GM18907 (cell line): ENCODE results near the gene FYN.

Experiments
- ATAC-seq: cut with Tn5 transposase; IDR thresholded peaks from one replicate; pipeline ENCODE4 v1.9.1; 2021; ENCODE audit warnings: mild to moderate bottlenecking, moderate library complexity; ENCODE audit not compliant: unreplicated experiment

Gene FYN

DNA sequence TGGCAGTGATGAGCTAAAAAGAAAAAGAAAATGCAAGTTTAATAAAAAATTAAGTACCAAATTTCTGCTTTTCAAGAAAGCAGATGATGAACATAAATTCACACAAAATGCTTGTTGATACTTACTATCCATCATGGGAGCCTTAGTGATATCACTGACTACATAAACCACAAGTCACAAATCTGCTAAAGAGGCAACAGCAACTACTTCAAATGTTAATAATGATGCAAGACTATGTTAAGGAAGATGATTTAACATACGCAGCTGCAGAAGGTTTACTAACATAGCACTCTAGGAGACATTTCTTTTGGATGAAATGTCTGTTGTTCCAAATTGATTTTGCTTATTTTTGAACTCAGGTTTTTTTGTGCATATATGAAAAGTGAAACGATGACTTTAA lies 18.6 kb downstream of the FYN start:
- ATAC-seq: no peak

DNA sequence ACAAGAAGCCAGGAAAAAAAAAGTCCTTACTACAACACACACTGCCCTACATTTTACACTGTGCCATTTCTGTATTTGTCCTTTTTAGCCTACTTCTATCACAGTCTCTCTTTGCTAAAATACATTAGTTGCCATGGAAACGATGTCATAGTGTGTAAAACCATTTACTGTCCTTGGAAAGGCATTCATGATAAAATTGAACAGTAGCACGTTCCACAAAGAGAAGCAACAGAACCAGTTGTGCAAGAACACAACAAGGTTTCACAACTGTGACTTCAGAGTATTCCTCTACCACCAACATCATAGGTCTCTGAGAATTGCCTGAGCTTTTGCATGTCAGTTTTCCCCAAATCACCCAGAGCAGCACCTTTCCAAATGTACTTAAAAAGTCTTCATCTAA lies 20.5 kb downstream of the FYN start:
- ATAC-seq: no peak

DNA sequence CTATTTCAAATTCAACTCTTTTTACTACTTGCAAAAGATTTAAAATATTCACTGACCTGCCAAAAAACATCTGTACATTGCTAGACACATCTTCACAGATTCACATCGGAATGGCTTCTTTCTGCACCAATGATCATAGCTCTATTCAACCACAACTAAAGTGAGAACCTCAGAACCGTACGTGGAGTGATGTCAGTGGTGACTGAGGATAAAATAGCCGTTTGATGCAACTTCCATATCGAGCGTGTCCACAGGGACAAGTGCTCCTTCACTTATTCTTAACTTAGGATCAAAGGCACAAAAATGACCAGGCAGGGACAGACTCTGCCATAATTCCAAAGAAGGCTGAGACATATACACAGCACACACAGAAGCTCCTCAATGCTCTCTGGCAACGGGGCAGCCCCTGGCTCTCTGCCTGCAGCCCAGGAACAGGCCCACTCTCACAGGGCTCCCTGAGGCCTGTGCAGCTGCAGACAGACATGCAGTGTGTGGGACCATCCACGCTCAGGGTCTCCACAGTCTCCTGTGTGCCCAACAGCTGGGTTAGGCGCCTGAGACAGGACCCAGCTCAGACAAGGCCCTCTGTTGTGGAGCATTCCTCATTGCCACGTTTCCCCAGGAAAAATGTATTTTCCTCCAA lies 22.8 kb downstream of the FYN start:
- ATAC-seq: no peak

DNA sequence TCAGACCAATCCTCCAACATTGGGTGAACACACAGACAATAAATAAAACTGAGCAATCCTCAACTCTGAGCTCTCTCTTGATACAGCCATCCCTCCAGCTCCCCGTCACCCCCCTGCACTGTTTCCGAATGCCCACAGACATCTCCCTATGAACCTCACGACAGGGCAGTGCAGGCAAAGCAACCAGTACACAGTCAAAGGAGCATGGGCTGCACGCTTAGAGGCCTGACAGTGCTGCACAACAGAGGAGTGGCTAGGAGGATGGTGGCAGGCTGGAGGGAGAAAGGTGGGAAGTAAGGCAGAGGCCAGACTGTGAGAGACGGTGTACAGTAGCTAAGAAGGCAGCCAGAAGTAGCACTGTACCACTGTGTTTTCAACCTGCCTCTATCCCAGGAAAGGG lies 24.0 kb downstream of the FYN start:
- no peak for ATAC-seq

DNA sequence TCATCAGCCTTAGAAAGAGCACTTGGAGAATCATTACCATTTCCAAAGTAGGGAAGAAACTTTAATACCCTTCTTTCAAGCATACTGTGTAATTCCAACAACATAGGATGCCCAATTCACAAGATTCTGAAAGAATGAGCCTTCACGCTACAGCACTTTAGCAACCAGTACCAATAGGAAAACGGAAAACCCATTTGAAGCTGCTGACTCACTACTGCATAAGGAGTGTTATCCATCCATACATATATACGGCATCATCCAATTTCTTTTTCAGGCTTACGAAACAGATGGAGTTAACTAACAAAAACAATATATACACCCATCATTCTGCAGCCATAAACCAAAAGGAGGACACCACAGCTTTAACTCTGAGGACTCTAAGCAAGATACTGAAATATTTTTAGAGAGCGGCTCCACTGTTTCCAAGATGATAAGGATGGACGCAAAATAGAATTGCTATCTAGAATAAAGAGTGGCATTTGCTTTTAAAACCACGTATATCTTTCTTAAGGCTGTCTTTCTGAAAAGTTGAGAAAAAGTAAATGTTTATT lies 24.9 kb downstream of the FYN start:
- no peak for ATAC-seq

DNA sequence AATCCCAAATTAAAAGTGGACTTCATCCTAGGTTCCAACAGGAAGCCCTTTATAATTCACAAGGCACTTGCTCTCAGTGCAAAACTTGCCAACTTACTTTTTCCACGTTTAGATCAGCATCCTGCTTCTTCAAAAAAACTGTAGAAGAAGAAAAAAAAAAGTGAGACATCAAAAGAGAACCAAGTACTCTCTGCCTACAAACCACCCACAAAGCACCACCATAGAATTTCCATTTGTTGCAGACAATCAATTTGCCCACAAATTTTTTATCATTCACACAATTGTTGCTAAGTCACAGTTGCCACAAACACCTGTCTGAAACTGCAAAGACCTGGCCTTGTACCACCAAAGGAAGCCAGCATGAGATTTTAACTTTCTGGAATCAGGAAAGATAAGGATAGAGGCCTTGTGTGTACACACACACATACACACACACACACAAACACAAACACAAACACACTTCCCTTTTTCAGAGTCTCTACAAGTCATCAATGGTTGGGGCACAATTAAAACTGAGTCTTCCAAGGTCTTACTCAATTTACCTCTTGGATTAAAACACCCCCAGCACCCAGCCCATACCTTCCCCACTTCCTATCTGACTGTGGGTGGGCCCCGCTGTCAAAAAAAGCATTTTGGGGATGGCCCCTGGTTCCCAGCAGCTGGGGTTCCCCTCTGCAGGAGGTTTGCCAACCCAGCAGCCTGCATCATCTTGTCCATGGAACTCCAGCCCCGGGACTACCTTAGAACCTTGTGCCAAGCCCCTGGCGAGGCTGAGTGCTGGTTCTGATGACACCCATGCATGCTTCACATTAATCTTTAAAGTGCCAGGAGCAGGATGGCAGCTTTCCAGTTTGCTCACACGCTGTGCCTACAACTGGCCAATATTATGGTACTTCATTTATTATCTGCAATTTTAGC lies 26.5 kb downstream of the FYN start:
- ATAC-seq: no peak

DNA sequence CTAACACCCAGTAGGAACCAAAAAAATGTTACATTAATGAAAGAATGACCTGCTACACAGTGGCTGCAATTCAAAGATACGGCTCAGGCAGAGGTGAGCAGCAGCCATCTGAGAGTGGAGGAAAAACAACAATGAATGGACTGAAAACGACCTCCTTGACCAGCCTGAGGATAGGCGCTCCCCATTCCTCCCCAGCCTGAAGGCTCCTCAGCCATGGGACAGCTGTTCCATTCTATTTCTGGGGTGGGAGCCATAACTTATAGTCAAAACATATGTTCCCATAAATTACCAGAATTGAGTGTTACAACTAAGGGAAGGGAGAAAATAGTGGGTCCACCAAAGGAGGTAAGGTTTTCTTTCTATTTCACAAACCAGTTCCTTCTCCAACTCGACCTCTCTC lies 27.2 kb downstream of the FYN start:
- no peak for ATAC-seq

DNA sequence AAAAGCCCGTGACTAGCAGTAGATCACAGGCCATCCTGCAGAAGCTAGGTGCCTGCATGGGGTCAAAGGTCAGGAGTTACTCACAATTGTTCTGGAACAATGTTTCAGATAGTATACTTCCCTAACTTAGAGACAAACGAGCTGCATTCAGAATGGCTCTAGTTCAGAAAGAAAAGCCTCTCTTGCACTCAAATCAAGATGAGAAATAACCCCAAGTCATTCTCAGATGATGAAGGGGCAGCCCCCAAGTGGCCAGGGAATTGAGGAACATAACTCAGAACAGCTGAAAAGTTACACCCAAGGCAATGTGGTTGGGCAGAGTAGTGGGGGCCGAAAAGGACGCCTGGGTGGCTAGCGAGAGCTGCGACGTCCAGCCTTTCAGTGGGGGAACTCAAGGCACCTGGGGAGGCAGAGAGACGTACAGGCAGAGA lies 27.8 kb downstream of the FYN start:
- ATAC-seq: peak; percentile 72

DNA sequence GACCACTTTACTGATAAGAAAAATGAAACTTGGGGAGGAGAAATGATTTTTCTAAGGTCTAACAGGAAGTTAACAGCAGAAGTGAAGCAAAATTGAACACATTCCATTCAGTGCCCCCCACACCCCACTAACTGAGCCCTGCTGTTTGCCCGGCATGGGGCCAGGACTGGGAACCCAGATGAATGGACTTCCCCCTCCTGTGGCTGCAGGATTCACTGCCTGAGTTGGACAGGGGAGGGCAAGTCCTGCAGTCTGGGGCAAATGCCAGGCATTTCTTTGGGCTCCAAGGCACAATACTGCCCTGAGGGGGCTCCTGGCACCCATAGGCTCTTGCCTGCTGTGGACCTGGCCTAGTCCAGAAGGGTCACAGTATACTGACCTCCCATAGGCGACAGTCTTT lies 28.3 kb downstream of the FYN start:
- peak; percentile 27 for ATAC-seq

DNA sequence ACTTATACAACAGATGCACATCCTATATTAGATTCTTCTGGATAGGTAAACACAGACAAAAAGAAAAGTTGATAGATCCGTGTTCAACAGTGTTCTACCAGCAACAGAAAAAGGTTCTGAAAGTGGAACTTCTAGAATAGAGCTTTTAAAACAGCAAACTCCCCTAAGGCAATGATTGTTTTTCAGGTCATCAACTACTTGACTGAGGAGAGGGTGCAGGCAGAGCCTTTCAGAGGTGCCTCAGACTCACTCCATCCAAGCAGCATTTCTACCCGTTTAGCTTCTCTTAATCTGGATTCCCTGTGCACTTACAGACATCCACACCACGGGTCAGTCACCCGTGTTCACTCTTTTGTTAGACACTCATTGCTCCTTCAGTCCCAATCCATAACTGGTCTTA lies 28.9 kb downstream of the FYN start:
- peak; percentile 48 for ATAC-seq

DNA sequence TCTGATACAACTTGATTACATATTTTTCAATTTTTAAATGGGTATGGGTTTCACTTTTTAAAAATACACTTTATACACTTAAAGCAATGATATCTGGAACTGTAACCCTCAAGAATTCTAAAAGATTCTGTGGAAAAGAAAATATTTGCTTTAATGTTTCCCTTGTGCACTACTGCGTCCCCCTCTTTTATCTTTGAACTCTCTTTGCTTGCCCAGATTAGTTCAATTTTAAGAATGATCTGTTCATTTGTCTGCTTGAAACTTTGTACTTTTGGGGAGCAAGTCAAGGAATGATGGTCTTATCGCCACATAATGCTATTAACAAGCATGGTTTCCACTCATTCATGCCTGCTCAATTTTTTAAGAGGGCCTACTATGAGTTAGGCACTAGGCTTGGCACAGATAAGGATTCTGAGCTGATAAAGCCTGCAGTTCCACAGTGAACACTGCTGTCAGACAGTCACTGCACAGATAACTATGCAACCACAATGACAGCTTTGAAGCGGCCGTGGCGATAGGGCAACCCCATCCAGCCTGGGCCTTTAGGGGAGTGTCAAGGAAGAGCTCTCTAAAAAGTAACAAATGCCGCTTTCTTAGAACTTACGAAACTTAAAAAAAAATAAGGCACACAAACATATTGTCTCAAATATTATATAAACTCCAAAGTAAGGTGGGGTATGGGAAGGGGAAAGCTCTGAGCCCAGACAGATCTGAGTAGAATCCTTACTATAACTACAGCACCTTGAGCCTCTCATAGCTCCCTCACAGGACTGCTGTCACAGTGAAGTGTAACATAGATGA lies 29.7 kb downstream of the FYN start:
- ATAC-seq: no peak

DNA sequence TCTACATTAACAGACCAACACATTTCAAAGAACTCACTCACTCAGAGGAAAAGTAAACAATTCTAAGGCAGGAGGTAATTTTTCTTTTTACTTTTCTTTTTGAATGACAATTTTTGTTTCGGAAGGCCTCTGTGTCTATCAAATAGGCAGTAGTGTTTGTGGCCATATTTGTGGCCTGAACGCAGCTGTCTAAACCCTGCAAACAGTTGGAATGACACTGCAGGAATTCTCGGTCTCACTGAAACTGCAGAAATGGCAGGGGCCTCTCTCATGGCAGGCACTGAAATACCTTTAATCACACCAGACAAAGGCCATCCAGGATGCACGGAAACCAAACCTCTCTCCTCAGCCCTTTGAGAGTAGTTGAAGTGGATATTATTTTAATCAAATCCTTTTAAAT lies 30.4 kb downstream of the FYN start:
- ATAC-seq: no peak

DNA sequence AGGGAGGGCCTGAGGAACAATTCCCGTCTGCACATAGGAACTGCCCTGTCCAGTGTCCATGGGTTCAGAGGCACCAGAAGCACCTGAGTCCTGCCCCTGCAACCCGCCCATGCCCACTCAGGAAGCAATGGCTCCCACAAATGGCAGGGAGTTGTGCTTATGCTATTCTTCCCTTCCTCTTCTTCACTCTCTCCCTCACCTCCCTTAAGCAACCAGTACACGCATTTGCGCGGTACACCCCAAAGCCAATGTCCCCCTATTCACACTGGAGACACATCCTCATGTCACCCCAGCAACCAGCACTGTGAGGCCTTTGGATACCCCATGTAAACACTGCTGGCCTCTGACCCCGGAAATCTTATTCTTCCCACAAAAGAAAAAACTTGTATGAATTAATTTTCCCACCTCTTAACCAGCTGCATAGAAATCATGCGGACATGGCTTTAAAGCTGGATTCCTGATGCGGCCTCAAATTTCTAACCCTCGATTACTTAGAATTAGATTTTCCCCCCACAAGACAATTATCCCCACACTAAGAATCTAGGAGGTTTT lies 30.9 kb downstream of the FYN start:
- no peak for ATAC-seq

DNA sequence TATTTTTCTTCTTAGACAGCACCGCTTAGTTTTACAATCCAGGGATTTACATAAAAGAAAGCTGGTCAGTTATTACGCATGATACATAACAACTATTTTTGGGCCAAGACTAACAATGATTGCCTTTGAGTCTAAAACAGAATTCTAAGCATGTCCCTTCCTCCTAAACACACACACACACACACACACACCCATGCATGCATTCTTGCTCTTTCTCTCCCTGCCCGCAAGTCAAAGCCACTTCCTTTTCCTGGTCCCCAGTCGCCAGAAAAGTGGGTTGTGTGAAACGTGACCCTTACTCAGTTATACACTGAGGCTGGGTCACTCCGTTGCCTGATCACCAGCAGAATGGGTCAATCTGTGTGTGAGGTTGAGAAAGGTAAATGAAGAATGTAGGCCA lies 31.4 kb downstream of the FYN start:
- ATAC-seq: no peak

DNA sequence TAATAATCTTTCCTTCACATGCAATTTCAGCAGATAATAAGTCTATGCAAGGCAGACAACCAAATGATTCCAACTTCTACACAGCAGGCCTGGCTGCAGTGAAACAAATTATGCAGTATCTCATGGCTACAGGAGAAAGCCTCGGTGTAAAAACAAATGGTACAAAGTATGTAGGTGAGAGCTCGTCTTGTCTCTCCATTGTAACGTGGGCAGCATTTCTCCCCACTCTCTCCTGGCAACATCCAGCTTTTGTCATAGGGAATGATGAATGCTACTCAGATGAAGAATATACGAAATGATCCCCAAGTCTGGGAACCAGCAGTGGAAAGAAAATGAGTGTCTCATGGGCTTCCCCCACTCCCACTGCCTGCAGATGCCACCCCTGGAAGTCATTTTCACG lies 32.4 kb downstream of the FYN start:
- no peak for ATAC-seq

DNA sequence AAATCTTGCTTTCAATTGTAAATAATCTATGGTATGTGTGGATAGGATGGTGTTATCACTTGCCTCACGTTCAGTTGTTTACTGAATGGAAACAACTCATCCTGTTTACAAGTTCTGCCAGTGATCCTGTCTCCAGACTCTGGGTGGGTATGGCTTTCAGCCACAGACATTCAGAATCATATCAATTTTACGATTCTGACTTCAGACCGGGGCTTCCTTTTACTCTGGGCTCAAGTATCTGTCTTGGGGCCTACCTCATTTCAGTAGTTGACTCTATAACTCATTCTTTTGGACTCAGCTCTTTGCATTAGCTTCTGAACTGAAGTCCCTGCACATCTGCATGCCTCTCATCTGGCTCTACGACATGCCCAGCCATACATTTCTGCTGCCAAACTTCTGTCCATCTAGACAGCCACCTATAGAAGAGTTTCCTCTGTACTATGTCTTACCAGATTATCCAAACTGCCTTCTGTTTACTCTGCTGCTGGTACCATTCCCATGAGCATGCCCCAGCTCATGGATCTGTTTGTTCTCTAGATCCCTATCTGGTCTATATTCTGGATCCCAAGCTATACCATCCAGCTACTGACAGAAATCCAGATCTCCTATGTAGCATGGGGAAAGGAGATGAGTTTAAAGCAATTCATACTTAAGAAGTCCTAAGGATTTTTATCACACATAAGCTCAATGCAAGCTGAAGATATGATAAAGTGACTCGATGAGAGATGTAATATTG lies 34.3 kb downstream of the FYN start:
- no peak for ATAC-seq

DNA sequence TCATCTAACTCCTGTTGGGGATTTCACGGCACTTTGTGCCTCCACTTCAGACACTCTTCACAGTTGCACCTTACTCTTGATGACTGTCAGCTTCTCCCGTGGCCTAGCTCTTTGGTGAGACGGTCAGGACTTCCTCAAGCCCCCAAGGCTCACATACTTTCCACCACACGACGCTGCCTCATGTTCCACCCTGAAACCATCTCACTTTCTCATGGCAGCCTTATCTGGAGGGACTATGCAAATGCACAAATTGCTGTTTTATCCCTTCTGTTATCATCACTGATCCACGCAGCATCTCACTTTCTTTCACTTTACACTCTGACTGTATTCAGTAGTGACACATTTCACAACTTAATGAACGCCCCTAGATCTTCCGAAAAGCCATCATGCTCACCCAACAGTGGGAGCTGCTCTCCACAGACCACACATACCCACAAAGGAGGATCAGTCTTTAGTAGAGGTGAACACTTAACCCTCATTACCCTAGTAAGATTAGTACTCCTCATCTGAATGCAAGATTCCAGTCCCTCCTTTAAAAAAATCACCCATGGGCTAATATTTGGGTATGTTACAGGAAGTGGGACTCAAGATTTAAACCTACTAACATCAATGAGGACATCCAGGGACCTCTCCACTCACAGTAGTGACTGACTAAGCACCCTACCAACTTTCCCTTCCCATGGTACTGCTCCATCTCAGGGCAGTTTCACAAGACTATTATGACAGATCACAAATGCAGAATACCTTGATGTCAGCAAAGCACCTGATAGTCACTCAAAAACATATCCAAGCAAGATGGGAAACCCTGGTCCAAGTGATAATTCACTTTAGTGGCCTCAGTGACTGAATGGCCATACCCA lies 35.4 kb downstream of the FYN start:
- peak; percentile 71 for ATAC-seq

DNA sequence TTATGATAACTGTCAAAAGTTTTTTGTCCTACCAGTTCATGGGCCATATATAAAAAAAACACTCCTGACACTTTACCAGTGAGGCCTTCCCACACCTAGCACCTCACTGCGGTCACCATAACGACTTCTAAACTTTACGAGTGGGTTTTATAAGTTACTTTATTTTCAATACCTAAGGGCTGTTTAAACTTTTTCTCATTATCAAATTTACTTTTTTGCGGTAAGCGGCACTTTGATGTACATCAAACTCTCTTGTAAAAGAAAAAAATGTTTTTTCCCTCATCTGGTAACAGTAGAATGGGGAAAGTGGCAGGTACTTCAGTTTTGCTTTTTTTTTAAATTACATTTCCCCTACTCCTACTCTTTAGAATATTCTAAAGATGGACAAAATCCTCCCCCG lies 36.2 kb downstream of the FYN start:
- no peak for ATAC-seq

DNA sequence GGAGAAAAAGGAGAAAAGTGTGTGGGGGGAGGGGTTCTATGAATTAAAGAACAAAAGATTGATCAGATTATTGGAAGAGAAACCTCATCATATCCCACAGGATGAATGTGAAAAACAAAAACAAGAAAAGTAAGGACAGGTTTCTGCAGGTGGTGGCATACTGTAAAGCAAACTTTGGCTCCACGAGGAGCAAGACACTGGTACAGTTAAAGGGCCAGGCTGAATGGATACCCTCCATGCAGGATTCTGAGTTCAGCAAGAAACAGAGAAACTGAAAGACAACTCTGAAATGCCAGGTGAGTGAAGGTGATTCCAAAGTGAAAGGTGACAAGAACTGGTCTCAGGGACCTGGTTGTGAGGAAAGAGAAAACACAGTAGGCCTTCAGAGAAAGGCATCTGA lies 37.4 kb downstream of the FYN start:
- ATAC-seq: no peak
